CD4-positive, alpha-beta T cell treated with Interleukin-15 for 4 hours (primary cell): Measurements from ENCODE around the gene CTSF.
"Not testable (repeated sequence)": the region's sequence is repeated elsewhere in the genome, so short reads cannot be mapped to it uniquely, and the experiment has no call there.

Experiments
- DNase-seq: peaks from one replicate; pipeline ENCODE4 v3.0.0-alpha.2; 2020; ENCODE audit warnings: low spot score

CTSF gene

DNA sequence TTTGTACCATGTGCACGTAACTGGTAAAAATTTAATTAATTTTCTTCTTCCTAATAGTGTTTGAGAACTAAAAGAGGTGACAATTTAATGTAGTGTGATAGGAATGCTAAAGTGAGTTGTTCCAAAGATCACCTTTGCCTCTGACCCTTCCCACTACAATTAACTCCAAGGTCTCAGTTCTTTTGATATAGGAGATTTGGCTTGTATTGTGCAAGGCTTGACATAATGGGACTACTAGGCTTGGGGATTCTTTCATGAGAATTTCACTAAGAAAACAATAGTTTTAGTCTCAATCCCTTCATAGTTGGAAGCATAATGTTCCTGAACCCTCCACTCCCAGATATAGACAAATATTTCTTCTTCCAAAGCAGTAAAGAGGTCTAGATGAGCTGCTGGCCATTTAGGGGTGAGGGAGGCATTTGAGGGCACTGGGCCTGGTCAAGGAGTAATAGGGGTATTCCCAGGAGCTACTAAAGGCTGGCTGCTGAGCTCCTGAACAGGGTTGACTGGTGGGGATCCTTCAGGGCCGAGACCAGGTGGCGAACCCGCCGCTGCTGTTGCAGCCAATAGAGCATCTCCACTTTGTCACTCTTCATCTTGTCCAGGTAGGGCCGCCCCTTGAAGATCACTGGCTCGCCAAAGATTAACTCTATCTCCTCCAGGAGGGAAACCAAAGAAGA is 21.7 kb upstream of the CTSF start:
- DNase-seq, result no peak

GRCh38 chr11:66589315-66589714 is 20.9 kb upstream of the CTSF start:
- not testable (repeated sequence) for DNase-seq

GRCh38 chr11:66586136-66586535 is 17.7 kb upstream of the CTSF start:
- DNase-seq, result no peak

- DNase-seq, result not testable (repeated sequence)
Observed at GRCh38 chr11:66585447-66585846, 17.0 kb upstream of the CTSF start.

DNA sequence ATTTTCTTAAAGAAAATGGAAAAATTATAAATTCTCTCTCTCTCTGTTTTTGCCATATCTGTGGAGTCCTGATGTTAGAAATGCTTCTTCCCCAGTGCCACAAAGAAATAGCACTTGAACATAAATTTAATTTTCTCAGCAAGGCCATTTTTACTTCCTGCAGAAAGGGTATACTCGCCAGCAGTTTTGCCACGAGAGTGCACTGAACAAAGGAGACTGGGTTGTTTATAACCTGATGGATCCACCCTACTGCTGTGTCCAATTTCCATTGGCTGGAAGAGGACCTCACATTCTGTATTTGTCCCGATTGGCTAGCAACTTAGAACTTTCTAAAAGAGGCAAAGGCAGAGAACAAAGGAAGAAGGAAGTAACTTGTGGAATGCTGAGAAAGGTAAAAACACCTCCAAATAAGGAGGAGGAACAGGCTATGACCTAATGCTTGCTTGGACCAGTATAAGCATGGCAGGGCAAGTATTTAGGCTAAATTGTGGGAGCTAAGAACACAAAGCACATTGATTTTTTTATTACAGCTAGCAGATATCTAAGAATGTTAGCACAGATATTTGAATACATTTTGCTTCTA is 14.2 kb upstream of the CTSF start:
- not testable (repeated sequence) for DNase-seq

DNA sequence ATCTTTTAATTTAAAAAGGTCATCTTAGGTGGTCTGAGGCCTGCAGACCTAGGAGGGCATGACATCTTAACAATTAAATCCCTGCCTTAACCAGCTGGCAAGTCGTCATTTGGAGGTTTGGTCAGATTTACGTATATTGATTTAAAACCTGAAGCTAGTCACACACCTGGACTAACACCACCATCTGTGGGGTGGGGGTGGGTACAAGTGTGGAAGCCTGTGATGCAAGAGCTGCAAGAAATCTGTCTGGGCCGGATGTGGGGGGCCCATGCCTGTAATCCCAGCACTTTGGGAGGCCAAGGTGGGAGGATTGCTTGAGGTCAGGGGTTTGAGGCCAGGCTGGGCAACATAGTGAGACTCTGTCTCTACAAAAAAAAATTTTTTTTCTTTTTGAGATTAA is 12.9 kb upstream of the CTSF start:
- no peak for DNase-seq

DNA sequence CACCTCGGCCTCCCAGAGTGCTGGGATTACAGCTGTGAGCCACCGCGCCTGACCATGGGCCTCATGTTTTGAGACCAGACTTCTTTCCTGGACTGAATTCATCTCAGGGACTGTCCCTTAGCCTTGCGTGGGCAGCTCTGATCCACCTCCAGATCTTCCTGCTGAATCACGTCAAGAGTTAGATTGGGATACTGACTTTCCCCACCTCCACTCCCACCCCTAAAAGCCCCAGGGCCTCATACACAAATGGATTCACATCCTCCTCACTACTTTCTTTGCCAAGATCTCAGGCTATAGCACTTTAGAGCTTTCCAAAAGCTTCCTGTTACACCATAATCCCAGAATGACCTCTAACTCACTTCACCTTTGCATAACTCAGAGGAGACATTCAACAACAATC is 12.4 kb upstream of the CTSF start:
- DNase-seq, result no peak

DNA sequence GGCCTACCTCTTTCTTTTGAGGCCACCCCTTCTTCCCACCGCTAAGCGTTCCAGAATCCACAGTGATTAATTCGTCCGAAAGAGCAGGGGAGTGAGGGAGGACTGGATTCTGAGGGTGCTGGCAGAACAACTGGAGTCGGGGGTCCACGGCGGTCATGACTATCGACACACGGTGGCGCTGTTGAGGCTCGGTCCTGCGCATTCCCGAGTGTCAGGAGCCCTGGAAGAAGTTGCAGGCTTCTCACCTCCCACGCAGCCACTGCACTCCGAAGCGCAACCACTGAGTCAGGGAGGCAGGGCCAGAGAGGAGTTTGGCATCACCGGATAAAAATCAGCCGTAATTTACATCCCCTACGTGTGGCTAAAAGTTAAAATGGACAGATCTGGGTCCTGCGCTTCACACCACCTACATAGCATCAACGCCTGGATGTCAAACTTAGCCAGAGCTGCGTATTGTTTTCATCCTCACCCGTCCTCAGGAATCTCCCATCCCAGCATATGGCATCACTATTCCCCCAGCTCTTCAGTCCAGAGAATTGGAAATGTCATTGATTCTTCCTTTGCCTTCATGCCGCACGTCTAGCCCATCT is 10.7 kb upstream of the CTSF start:
- peak; percentile 69 for DNase-seq

DNA sequence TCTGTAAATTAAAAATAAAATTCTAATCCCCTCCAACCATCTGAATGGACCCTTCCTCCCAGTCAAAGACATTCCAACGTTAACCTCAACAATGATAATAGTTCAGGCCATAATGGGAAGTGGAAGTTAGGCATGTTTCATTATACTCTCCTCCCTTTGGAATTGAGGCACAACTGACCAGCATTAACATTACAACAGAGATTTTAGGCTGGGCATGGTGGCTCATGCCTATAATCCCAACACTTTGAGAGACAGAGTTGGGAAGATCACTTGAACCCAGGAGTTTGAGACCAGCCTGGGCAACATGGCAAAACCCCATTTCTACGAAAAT is 2.4 kb upstream of the CTSF start:
- DNase-seq, result no peak

GRCh38 chr11:66570079-66570849 is 1.9 kb upstream of the CTSF start:
- DNase-seq, result no peak

DNA sequence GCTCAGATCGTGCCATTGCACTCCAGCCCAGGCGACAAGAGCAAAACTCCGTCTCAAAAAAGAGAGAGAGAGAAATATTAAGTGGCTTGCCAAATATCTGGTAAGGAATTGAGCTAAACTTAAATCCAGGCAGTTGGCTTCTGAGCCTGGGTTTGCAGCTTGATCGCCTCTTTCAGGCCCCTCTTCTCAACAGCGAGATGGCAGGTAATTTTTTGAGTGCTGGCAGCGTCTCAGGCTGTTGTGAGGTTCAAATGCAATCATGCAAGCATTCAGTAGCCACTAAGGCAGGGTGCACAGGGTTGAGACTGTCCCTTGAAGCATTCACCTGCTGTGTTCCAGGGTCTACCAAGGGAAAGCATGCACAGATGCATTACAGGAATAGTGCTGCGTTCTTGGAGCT is 670 bp upstream of the CTSF start:
- DNase-seq, result no peak

DNA sequence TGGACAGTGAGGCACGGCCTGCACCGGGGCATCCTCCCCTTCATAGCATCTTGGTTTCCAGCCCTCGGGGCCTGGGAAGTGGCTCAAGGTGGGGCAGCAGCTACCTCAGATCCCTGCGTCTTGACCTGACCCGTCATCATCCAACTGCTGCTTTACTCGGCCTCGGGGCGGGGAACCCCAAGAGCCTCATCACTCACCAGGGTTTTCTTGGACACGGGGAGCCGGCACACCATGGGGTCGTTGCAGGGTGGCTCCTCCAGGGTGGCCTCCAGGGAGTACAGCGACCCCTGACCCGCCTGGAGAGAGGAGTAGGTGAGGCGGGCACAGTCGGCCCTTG is 651 bp downstream of the CTSF start:
- DNase-seq, result no peak

- DNase-seq, result no peak
Observed at GRCh38 chr11:66566221-66566620, 2.2 kb downstream of the CTSF start.

DNA sequence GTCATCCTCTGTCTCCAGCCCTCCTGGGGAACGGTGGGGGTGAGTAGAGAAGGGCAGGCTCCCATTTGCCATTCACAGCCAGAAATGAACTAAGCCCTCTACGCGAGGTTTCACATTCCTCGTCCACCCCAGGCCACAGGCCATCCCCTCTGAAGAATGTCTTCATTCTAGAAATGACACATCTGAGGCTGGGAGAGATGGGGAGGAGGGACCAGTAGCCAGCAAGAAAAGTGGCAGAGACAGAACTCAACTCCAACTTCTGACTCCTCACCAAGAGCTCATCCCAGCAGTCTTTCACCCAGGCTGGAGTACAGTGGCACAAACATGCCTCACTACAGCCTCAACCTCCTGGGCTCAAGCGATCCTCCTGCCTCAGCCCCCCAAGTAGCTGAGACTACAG is 3.4 kb downstream of the CTSF start:
- no peak for DNase-seq

- no peak for DNase-seq
Observed at GRCh38 chr11:66564538-66564937, 3.9 kb downstream of the CTSF start.

- DNase-seq, result no peak
Observed at GRCh38 chr11:66563832-66564231, 4.6 kb downstream of the CTSF start.

GRCh38 chr11:66562907-66563583 is 5.4 kb downstream of the CTSF start:
- DNase-seq, result no peak

DNA sequence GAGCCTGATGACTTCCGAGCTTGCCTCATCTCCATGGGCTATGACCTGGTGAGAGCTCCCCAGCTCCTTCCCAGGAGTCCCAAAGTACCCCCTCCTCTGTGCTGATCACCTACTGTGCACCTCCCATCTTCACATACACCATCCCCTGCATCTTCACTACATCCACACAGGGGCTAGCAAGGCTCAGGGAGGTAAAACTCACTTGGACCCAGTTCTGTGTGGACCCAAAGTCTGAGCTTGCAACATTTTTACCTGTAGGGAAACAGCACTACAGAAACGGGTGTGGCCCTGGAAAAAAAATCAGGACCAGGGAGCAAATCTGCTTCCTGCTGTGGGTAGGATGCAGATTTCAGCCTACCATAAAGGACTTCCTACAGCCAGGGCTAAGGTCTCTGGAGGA is 6.1 kb downstream of the CTSF start:
- no peak for DNase-seq

GRCh38 chr11:66561975-66562248 is 6.5 kb downstream of the CTSF start:
- DNase-seq, result no peak

GRCh38 chr11:66561178-66561974 is 7.0 kb downstream of the CTSF start:
- DNase-seq, result no peak

- no peak for DNase-seq
Observed at GRCh38 chr11:66559866-66560676, 8.3 kb downstream of the CTSF start.
